ENCODE data around the gene OVCH1. TPM values are rescaled to one million over a fixed set of nuclear protein-coding genes. Genes with fewer than 3 reads are reported as not detected.

Gene OVCH1
- total RNA-seq, 2 experiments from 2014 or later, result not detected

DNA sequence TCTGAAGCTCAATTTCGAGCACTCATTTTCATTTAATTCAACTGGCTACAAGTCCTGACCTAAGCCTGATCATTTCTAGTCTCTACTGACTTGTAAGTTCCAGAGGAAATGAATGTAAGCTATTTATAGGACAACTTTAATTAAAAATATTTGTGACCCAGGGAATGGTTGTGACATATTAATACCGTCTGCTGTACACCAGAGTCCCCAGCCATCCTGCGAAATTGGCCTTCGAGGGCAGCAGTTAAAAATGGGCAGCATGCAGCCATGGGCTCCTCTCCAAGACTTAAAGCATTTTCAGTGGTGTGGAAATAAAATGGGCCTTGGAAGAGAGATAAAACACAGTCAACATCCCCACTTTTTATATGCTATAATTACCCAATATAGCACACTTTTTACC lies 30.7 kb upstream of the OVCH1 start:
- DNase-seq, result no peak
- H3K36me3 Mint-ChIP-seq (ENCODE audit: low read depth), result no peaks in the 10 kb centered on the region
- no peak overlapping the region for H3K4me3 Mint-ChIP-seq
- no peak overlapping the region for H3K27ac Mint-ChIP-seq
- CTCF ChIA-PET, result interaction anchor here (0.6 kb wide), 1 partner anchor 18 kb away, joined by 4 read pairs; no protein-coding TSS in a partner anchor
- no peaks in the 10 kb centered on the region for H3K4me1 Mint-ChIP-seq (ENCODE audit: low read depth)
- H3K27me3 Mint-ChIP-seq (ENCODE audit: low read depth), result peaks cover 13% of the 10 kb centered on the region
- H3K9me3 Mint-ChIP-seq, result no peaks in the 10 kb centered on the region
- intact Hi-C loops (cut with micrococcal nuclease), result no loop called here

DNA sequence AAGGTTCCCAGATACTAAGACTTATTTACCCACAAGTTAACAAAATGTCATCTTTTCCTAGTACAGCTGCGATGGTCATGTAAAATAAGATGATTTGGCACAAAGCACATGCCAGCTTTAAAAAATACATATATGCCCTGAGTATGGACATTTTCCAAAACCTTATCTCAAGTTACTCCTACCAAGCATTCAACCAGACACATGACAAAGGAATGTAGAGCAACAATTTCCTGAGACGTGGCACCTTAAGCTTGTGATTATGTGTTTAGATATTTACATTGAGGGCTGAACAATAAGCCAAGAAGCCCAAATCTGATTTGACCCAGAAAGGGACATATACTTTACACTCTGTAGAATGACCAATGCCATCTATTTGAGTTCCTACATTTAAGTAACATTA lies 24.5 kb upstream of the OVCH1 start:
- CTCF ChIA-PET, result interaction anchor here (0.8 kb wide), 1 partner anchor 39 kb away, joined by 3 read pairs; no protein-coding TSS in a partner anchor
- no peaks in the 10 kb centered on the region for H3K9me3 Mint-ChIP-seq

DNA sequence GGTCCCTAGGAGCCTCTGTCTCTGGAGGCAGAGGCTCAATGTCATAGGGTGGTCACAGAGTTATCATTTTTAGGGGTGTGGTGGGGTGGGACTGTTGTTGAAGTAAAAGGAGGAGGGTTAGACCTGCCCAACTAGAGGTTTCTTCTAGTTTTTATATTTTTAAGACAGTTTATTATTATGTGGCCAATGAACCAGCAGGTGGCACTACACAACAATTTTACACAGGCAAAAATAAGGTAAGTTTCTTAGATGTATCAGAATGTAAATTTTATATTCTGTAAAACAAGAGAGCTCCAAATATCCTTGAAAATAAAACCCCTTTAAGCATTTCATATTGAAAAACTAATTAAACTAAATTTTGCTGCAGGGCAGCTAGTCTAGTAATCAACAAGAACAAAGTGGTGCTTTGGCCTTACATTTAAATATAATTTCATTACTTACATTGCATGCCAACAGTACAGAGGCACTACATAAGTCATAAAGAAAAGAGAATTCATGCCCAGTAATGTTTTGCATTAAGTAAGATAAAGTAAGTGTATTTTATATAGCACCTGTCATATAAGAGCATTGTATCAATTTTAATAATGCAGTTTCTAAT lies 22.2 kb upstream of the OVCH1 start:
- CTCF ChIA-PET, result interaction anchor here (0.8 to 2.9 kb wide), 8 partner anchors 12 to 1474 kb away, joined by 3 to 10 read pairs (median 4); no protein-coding TSS in a partner anchor
- H3K4me3 Mint-ChIP-seq, result no peak overlapping the region
- peak; percentile 57 for DNase-seq
- no peaks in the 10 kb centered on the region for H3K36me3 Mint-ChIP-seq (ENCODE audit: low read depth)
- no peak overlapping the region for H3K27ac Mint-ChIP-seq
- H3K27me3 Mint-ChIP-seq (ENCODE audit: low read depth), result peaks cover 11% of the 10 kb centered on the region
- no peaks in the 10 kb centered on the region for H3K9me3 Mint-ChIP-seq
- intact Hi-C loops (cut with micrococcal nuclease), result loop anchor here (1.0 to 5.0 kb wide), 4 partner anchors 432 to 1325 kb away; no protein-coding TSS in a partner anchor
- H3K4me1 Mint-ChIP-seq (ENCODE audit: low read depth), result no peaks in the 10 kb centered on the region

More for the DNA sequence above, 24.5 kb upstream of the OVCH1 start:
- no peak overlapping the region for H3K27ac Mint-ChIP-seq
- H3K36me3 Mint-ChIP-seq (ENCODE audit: low read depth), result no peaks in the 10 kb centered on the region
- intact Hi-C loops (cut with micrococcal nuclease), result no loop called here
- DNase-seq, result no peak
- H3K4me1 Mint-ChIP-seq (ENCODE audit: low read depth), result no peaks in the 10 kb centered on the region
- H3K27me3 Mint-ChIP-seq (ENCODE audit: low read depth), result peaks cover 4% of the 10 kb centered on the region
- H3K4me3 Mint-ChIP-seq, result no peak overlapping the region

DNA sequence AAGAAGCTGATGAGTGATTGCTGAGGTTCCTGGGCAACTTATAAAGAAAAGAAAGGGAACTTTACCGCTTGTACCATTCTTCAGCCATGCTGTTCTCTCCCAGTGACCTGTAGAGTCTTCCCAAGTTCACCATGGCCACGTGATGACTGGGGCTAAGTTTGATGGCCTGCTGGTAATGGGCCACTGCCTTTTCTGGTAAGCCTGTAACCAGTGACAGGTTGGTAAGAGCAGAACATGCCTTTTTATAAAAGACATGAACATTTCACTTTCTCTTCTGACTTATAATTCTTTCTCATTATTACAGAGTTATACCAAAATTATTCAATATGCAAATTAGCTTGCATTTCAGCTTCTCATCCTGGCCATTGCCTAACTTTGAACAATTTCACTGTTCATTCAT lies 20.9 kb upstream of the OVCH1 start:
- intact Hi-C loops (cut with micrococcal nuclease), result loop anchor here (2.0 to 5.0 kb wide), 2 partner anchors 431 to 768 kb away; no protein-coding TSS in a partner anchor
- Mint-ChIP-seq H3K36me3 (ENCODE audit: low read depth) (no peaks in the 10 kb centered on the region), H3K27me3 (ENCODE audit: low read depth) (peaks cover 17% of the 10 kb centered on the region), H3K9me3 (no peaks in the 10 kb centered on the region), H3K4me1 (ENCODE audit: low read depth) (no peaks in the 10 kb centered on the region), H3K27ac (no peak overlapping the region), H3K4me3 (no peak overlapping the region)
- no peak for DNase-seq
- CTCF ChIA-PET, result interaction anchor here (1.5 to 2.1 kb wide), 3 partner anchors 16 to 1289 kb away, joined by 3 to 7 read pairs (median 6); no protein-coding TSS in a partner anchor

DNA sequence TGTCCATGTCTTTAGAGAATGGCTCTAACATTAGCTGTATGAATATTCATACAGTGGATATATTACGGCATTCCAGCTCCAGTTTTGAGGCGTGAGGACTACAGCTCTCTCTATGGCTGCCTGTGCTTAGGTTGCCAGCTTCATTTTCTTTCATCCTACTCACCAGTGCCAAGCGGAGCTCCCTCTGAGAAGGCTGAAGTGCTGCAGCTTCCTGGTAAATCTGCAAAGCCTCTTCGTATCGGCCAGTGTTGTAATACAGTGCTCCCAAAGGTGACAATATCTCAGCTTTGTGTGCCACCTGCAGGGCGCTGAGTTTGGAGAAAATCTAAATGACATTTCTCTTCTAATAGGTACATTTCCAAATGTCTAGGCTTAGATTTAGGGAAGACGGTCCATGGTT lies 19.8 kb upstream of the OVCH1 start:
- no peak overlapping the region for H3K27ac Mint-ChIP-seq
- no peaks in the 10 kb centered on the region for H3K36me3 Mint-ChIP-seq (ENCODE audit: low read depth)
- DNase-seq, result peak; percentile 16
- intact Hi-C loops (cut with micrococcal nuclease), result loop anchor here (2.0 to 5.0 kb wide), 2 partner anchors 208 to 430 kb away; no protein-coding TSS in a partner anchor
- H3K4me1 Mint-ChIP-seq (ENCODE audit: low read depth), result no peaks in the 10 kb centered on the region
- no peaks in the 10 kb centered on the region for H3K9me3 Mint-ChIP-seq
- H3K27me3 Mint-ChIP-seq (ENCODE audit: low read depth), result peaks cover 17% of the 10 kb centered on the region
- CTCF ChIA-PET, result interaction anchor here (0.6 to 0.7 kb wide), 3 partner anchors 36 to 203 kb away, joined by 3 read pairs; no protein-coding TSS in a partner anchor
- H3K4me3 Mint-ChIP-seq, result no peak overlapping the region

DNA sequence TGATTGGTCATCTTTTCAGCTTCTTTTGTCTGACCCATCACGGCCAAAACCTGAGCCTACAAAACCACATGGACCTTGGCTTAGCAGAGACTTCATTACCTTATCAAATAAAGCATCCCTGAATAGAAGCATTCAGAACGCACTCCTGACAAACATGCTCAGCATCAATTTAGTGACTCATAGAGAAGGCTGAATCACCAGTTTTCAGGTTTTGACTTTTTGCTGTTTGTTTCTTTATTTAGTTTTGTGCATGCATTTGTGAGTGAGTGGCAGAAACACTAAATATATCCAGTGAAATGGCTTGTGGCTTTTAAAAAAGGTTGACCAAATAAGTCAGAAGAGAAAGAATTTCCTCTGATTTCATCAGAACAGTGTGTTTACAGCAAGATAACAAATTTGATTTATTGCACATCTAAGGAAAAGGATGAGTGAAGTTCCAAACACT lies 19.0 kb upstream of the OVCH1 start:
- no peaks in the 10 kb centered on the region for H3K9me3 Mint-ChIP-seq
- no peaks in the 10 kb centered on the region for H3K4me1 Mint-ChIP-seq (ENCODE audit: low read depth)
- intact Hi-C loops (cut with micrococcal nuclease), result loop anchor here (2.0 to 5.0 kb wide), 2 partner anchors 208 to 429 kb away; no protein-coding TSS in a partner anchor
- no peak overlapping the region for H3K27ac Mint-ChIP-seq
- no peaks in the 10 kb centered on the region for H3K36me3 Mint-ChIP-seq (ENCODE audit: low read depth)
- no peak for DNase-seq
- H3K4me3 Mint-ChIP-seq, result no peak overlapping the region
- CTCF ChIA-PET, result interaction anchor here (0.6 to 0.7 kb wide), 3 partner anchors 36 to 202 kb away, joined by 3 read pairs; no protein-coding TSS in a partner anchor
- peaks cover 17% of the 10 kb centered on the region for H3K27me3 Mint-ChIP-seq (ENCODE audit: low read depth)

DNA sequence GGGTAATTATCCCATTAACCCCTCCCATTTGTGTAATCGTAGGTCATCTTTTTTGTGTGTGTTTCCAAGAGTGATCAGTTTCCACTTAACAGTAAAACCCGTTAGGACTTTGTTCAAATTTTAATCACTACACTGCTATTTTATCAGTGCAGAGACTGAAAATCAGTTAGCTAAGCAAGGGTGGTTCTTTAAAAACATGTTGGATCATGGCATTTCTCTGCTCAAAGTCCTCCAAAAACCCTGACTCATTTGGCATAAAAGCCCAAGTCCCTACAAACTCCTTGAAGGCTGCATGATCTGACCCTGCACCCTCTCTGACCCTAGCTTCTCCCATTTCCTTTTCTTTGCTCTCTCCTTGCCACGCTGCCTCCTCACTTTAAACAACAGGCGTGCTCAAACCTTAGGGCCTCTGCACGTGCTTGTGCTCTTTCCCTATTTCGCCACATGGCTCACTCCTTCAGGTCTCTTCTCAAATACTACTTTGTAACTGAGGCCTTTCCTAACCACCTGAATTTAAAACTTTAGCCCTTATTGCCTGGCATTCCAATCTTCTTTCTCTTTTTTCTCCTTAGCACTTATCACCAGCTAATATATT lies 13.2 kb upstream of the OVCH1 start:
- no peak overlapping the region for H3K27ac Mint-ChIP-seq
- H3K4me3 Mint-ChIP-seq, result no peak overlapping the region
- intact Hi-C loops (cut with micrococcal nuclease), result no loop called here
- CTCF ChIA-PET, result interaction anchor here (1.1 kb wide), 1 partner anchor 42 kb away, joined by 3 read pairs; no protein-coding TSS in a partner anchor
- H3K4me1 Mint-ChIP-seq (ENCODE audit: low read depth), result no peaks in the 10 kb centered on the region
- H3K9me3 Mint-ChIP-seq, result no peaks in the 10 kb centered on the region
- DNase-seq, result no peak
- H3K27me3 Mint-ChIP-seq (ENCODE audit: low read depth), result peaks cover 25% of the 10 kb centered on the region
- H3K36me3 Mint-ChIP-seq (ENCODE audit: low read depth), result no peaks in the 10 kb centered on the region

DNA sequence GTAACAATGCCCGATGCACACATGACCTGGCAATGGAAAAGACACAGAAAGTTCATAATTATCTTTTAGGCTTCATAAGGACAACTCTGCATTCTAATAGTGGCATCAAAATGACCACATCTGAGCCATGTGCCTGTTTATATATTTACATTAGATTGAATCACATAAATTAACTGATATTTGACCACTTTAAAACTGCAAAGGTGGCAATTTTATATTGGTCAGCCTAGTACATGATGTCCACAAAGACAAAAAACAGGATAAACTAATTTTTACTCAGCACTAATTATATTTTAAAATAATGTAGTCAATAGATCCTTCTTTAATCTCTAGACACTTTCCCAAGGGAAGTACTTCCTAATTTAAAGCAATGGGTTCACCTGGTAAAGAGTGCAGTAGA lies 12.0 kb upstream of the OVCH1 start:
- CTCF ChIA-PET, result no interaction called here
- Mint-ChIP-seq H3K4me1 (ENCODE audit: low read depth) (no peaks in the 10 kb centered on the region), H3K27ac (no peak overlapping the region), H3K36me3 (ENCODE audit: low read depth) (no peaks in the 10 kb centered on the region), H3K27me3 (ENCODE audit: low read depth) (peaks cover 19% of the 10 kb centered on the region), H3K4me3 (no peak overlapping the region), H3K9me3 (no peaks in the 10 kb centered on the region)
- no peak for DNase-seq
- intact Hi-C loops (cut with micrococcal nuclease), result no loop called here

DNA sequence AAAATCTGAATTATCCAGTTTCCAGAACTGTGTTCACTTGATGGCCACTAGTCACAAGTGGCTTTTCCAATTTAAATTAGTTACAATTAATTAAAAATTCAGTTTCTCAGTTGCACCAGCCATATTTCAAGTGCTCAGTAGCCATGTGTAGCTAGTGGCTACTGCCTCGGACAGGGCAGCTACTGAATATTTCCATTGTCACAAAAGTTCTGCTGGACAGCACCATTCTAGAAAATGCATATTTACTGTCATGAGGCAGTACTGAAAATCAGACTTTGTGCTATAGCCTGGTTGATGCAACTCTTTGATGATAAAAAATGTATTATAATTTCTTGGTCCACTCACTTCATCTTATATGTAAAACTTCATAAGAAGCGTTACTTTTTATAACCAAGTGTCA lies 11.5 kb upstream of the OVCH1 start:
- no peak for DNase-seq
- H3K27me3 Mint-ChIP-seq (ENCODE audit: low read depth), result peaks cover 16% of the 10 kb centered on the region
- no peak overlapping the region for H3K27ac Mint-ChIP-seq
- H3K4me1 Mint-ChIP-seq (ENCODE audit: low read depth), result no peaks in the 10 kb centered on the region
- H3K36me3 Mint-ChIP-seq (ENCODE audit: low read depth), result no peaks in the 10 kb centered on the region
- intact Hi-C loops (cut with micrococcal nuclease), result no loop called here
- CTCF ChIA-PET, result no interaction called here
- H3K9me3 Mint-ChIP-seq, result no peaks in the 10 kb centered on the region
- H3K4me3 Mint-ChIP-seq, result no peak overlapping the region

DNA sequence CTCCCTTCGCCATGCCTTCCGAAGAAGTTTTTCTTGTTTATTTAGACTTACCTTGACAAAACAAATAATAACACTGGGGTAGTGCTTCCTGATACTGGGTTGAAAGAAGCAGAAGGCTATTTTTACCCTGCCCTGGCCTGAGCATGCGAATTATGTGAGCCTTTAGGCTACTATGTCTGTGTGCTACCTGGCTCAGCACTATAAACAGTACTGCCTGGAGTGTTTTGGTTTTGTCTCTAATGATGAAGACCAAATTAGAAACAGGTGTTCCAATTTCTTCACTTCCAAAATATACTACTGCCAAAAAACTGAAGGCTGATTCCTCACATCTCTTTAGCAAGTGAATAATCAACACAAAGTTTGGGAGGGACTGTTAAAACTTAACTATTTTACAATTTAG lies 7.6 kb upstream of the OVCH1 start:
- Mint-ChIP-seq H3K36me3 (ENCODE audit: low read depth) (no peaks in the 10 kb centered on the region), H3K4me3 (no peak overlapping the region), H3K27ac (no peak overlapping the region), H3K27me3 (ENCODE audit: low read depth) (peaks cover 13% of the 10 kb centered on the region), H3K9me3 (no peaks in the 10 kb centered on the region), H3K4me1 (ENCODE audit: low read depth) (no peaks in the 10 kb centered on the region)
- no peak for DNase-seq
- CTCF ChIA-PET, result no interaction called here
- intact Hi-C loops (cut with micrococcal nuclease), result no loop called here

DNA sequence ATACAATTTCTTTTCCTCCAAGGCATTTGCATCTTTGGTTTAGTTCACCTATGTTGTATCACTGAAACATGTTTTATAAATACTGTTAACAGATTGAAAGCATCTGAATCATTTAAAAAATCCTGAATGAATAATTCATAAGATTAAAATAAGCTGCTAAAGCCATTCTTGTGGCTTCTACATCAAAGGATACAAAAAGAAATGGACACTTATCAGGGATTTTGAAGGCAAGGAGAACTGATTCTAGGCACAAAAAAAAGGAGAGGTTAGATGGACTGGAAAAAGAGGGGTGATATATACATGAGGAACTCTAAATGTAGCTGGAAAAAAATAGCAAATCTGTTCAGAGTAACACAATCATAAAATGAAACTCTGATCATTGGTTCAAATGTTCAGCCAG lies 5.8 kb upstream of the OVCH1 start:
- no peaks in the 10 kb centered on the region for H3K36me3 Mint-ChIP-seq (ENCODE audit: low read depth)
- H3K4me1 Mint-ChIP-seq (ENCODE audit: low read depth), result no peaks in the 10 kb centered on the region
- peaks cover 13% of the 10 kb centered on the region for H3K27me3 Mint-ChIP-seq (ENCODE audit: low read depth)
- H3K9me3 Mint-ChIP-seq, result no peaks in the 10 kb centered on the region
- intact Hi-C loops (cut with micrococcal nuclease), result no loop called here
- no peak overlapping the region for H3K4me3 Mint-ChIP-seq
- H3K27ac Mint-ChIP-seq, result no peak overlapping the region
- CTCF ChIA-PET, result no interaction called here
- no peak for DNase-seq

DNA sequence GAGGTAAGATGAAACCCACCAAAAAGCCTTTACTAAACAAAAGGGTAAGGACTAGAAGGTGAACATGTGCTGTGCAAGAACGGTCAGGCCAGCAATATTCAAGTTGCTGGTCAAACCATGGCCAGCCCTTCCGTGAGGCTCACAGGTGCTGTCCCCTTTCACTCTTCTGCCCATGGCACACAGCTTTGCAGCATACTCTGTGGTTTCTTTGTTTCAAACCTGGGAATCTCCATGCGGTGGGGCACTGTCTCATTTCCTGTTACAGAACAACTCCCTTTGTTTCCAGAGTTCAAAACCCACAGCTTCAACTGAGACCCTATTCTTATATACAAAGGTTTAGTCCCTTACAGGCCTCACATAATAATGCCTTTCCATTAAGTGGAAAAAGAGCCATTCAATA lies 1.7 kb upstream of the OVCH1 start:
- CTCF ChIA-PET, result no interaction called here
- intact Hi-C loops (cut with micrococcal nuclease), result no loop called here
- H3K36me3 Mint-ChIP-seq (ENCODE audit: low read depth), result no peaks in the 10 kb centered on the region

DNA sequence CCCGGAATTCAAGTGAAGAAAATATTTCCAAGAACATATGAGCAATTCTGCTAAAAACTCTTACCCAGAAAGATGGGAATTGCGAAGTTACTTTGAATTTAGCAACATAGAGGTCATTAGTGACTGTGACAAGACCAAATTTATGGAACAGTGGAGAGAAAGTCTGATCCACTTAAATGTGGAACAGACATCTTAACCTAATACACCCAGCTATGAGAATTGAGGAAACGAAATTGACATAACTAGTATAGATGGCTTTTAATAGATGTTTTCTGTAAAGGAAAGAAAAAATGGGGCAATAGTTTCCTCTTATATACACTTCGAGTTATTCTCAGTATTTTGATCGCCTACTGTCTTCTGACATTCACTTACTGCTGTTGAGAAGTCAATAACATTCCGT lies 4.6 kb downstream of the OVCH1 start:
- intact Hi-C loops (cut with micrococcal nuclease), result no loop called here
- peaks cover 16% of the 10 kb centered on the region for H3K27me3 Mint-ChIP-seq (ENCODE audit: low read depth)
- H3K4me1 Mint-ChIP-seq (ENCODE audit: low read depth), result no peaks in the 10 kb centered on the region
- H3K9me3 Mint-ChIP-seq, result no peaks in the 10 kb centered on the region
- CTCF ChIA-PET, result no interaction called here
- no peaks in the 10 kb centered on the region for H3K36me3 Mint-ChIP-seq (ENCODE audit: low read depth)
- no peak for DNase-seq
- H3K27ac Mint-ChIP-seq, result no peak overlapping the region
- no peak overlapping the region for H3K4me3 Mint-ChIP-seq

More for the DNA sequence above, 1.7 kb upstream of the OVCH1 start:
- Mint-ChIP-seq H3K9me3 (no peaks in the 10 kb centered on the region), H3K27ac (no peak overlapping the region), H3K27me3 (ENCODE audit: low read depth) (no peaks in the 10 kb centered on the region), H3K4me1 (ENCODE audit: low read depth) (no peaks in the 10 kb centered on the region), H3K4me3 (no peak overlapping the region)
- no peak for DNase-seq

All from activated naive CD4-positive, alpha-beta T cell treated with anti-CD3 and anti-CD28 coated beads for 36 hours (primary cell).